Liver (tissue), 3 donors: Measurements from ENCODE around the gene KLK12.

Source experiments
- TAF1 ChIP-seq: conservative IDR thresholded peaks from 2 replicates; pipeline ENCODE4 v1.6.1; 2016; ENCODE audit warnings: antibody characterized with exemption, mild to moderate bottlenecking
- TF ChIP-seq, protein P1 (sequence below): fragments of 150-350 bp; IDR thresholded peaks from 2 replicates; pipeline ENCODE4 v1.5.1; 2017; ENCODE audit warnings: improper control_type of control experiment, low read depth, low read length; ENCODE audit not compliant: missing input control
- donor health status: healthy.
- donor health status: healthy.

DNA sequence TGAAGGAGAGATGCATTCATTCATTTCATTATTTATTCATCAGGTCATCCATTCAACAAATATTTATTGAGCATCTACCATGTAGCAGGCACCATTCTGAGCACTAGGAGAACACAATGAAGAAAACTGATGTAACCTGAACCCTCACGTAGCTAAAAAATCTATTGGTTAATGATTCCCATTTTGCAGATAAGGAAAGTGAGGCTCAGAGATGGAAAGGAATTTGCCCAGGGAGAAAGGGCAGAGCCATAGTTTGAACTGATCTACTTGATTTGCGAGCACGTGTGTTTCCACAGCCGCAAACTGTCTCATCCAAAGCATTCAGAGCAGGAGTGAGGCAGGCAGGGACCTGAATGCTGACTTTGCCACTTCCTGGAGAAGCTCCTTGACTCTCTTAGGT is 36.1 kb downstream of the KLK12 start:
- no peak for TF ChIP-seq TAF1
- TF ChIP-seq, protein P1, sequence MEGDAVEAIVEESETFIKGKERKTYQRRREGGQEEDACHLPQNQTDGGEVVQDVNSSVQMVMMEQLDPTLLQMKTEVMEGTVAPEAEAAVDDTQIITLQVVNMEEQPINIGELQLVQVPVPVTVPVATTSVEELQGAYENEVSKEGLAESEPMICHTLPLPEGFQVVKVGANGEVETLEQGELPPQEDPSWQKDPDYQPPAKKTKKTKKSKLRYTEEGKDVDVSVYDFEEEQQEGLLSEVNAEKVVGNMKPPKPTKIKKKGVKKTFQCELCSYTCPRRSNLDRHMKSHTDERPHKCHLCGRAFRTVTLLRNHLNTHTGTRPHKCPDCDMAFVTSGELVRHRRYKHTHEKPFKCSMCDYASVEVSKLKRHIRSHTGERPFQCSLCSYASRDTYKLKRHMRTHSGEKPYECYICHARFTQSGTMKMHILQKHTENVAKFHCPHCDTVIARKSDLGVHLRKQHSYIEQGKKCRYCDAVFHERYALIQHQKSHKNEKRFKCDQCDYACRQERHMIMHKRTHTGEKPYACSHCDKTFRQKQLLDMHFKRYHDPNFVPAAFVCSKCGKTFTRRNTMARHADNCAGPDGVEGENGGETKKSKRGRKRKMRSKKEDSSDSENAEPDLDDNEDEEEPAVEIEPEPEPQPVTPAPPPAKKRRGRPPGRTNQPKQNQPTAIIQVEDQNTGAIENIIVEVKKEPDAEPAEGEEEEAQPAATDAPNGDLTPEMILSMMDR: no peak
